ENCODE measurements around the gene TREML2. TPM values are rescaled to one million over a fixed set of nuclear protein-coding genes. Genes with fewer than 3 reads are reported as not detected.

The TREML2 gene
- total RNA-seq, 1 donor from 2014 or later = not detected

GRCh38 chr6:41201764-41202173, 820 bp upstream of the TREML2 start:
- H3K27ac Mint-ChIP-seq = no peak overlapping the region

DNA sequence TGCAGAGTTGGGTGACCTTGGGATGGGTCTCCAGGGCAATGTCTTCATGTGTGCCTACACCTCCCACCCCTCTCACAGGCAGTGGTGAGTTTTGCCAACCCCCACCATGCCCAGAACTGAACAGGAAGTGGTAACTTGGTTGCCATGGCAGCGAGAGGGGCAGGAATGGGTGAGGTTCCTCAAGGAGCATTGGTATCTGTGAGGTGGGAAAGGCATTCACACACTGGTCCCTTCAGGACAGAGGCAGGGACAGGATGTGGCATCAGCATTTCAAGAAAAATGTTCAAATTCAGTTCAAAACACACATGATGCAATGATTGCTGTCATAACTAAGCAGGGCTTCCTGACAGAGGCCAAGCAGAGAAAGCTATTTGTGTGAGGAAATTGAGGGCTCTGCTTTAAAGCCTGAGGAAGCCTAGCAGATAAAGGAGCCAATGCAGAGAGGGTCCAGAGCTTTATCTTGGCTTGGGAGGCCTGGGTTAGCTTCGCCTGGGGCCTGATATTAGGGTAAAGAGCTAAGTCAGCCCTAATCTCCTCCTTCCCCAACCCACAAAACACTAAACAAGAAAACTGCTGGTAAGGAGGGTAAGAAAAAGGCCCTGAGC, 551 bp downstream of the TREML2 start:
- peak overlapping the region; percentile 17 for H3K27ac Mint-ChIP-seq
- no peak for DNase-seq (ENCODE audit: low spot score in 2 of 2, unreplicated experiment in 2 of 2)
- TF ChIP-seq CTCF (IDR thresholded peaks at IDR 0.05; ENCODE audit: unreplicated experiment) = no peak
- H3K4me3 Mint-ChIP-seq = no peak overlapping the region
- H3K36me3 Mint-ChIP-seq = no peaks in the 10 kb centered on the region
- H3K27me3 Mint-ChIP-seq (ENCODE audit: low read depth) = peaks cover 42% of the 10 kb centered on the region
- H3K4me1 Mint-ChIP-seq = peaks cover 13% of the 10 kb centered on the region
- no peaks in the 10 kb centered on the region for H3K9me3 Mint-ChIP-seq

More at GRCh38 chr6:41201764-41202173, 820 bp upstream of the TREML2 start:
- Mint-ChIP-seq H3K36me3 (no peaks in the 10 kb centered on the region), H3K9me3 (no peaks in the 10 kb centered on the region), H3K27me3 (ENCODE audit: low read depth) (peaks cover 33% of the 10 kb centered on the region), H3K4me1 (peaks cover 13% of the 10 kb centered on the region), H3K4me3 (no peak overlapping the region)
- TF ChIP-seq CTCF (IDR thresholded peaks at IDR 0.05; ENCODE audit: unreplicated experiment) = no peak
- no peak for DNase-seq (ENCODE audit: low spot score in 2 of 2, unreplicated experiment in 2 of 2)

DNA sequence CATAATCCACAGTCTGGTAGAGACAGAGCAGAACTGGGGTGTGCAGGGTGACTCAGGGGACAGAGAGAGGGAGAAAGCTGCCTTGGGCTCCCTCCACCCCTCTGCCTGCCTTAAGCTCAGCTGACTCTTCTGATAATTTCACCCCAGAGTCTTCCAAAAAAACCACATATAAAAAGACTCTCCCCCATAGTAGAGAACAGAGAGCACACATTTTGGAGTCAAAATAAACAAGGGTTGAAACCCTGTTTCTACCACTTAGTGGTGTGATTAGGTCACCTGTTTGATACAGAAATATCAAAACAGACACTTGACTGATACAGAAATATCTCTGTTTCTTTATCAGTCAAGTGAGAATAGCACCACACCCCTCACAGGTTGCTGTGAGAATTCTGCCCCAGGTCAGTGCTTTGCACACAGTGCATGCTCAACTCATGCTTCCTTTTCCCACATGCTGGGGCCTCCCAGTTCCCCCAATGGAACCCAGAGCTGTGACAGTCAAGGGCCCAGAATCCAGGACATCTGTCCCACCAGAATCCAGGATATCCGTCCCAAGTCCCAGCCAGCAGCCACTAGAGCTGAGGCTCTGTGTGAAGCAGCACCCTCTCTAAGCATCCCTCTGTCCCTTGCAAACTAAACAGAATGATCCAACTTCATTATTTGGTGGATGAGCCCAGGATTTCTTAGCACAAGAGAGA, 1.2 kb downstream of the TREML2 start:
- no peaks in the 10 kb centered on the region for H3K36me3 Mint-ChIP-seq
- peaks cover 13% of the 10 kb centered on the region for H3K4me1 Mint-ChIP-seq
- no peaks in the 10 kb centered on the region for H3K9me3 Mint-ChIP-seq
- peaks cover 46% of the 10 kb centered on the region for H3K27me3 Mint-ChIP-seq (ENCODE audit: low read depth)
- no peak overlapping the region for H3K4me3 Mint-ChIP-seq
- DNase-seq (ENCODE audit: low spot score in 2 of 2, unreplicated experiment in 2 of 2) = no peak
- TF ChIP-seq CTCF (IDR thresholded peaks at IDR 0.05; ENCODE audit: unreplicated experiment) = no peak
- H3K27ac Mint-ChIP-seq = peak overlapping the region; percentile 17

DNA sequence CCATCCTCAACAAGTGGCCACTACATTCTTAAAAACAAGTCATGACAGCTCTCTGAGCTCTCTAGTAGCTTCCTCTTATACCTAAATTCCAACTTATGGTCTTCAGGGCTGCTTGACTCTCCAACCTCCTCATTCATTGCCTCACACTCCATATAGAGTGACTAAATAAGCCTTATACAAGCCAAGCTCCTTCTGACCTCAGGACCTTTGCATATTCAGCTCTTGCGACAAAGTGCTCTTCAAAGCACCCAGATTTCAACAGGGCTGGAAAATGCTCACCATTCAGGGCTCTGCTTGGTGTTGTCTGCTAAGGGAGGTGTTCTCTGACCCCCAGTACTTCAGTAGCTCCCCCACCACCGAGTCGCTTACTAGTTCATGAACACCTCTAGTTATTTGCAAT, 3.7 kb downstream of the TREML2 start:
- TF ChIP-seq CTCF (IDR thresholded peaks at IDR 0.05; ENCODE audit: unreplicated experiment) = no peak
- peaks cover 63% of the 10 kb centered on the region for H3K27me3 Mint-ChIP-seq (ENCODE audit: low read depth)
- no peak overlapping the region for H3K27ac Mint-ChIP-seq
- DNase-seq (ENCODE audit: low spot score in 2 of 2, unreplicated experiment in 2 of 2) = no peak
- H3K9me3 Mint-ChIP-seq = no peaks in the 10 kb centered on the region
- peaks cover 13% of the 10 kb centered on the region for H3K4me1 Mint-ChIP-seq
- no peaks in the 10 kb centered on the region for H3K36me3 Mint-ChIP-seq
- H3K4me3 Mint-ChIP-seq = no peak overlapping the region

- Mint-ChIP-seq H3K36me3 (no peaks in the 10 kb centered on the region), H3K27me3 (ENCODE audit: low read depth) (peaks cover 60% of the 10 kb centered on the region), H3K9me3 (peaks cover 6% of the 10 kb centered on the region), H3K4me1 (peaks cover 2% of the 10 kb centered on the region), H3K4me3 (no peak overlapping the region), H3K27ac (no peak overlapping the region)
- no peak for DNase-seq (ENCODE audit: low spot score in 2 of 2, unreplicated experiment in 2 of 2)
- no peak for TF ChIP-seq CTCF (IDR thresholded peaks at IDR 0.05; ENCODE audit: unreplicated experiment)
These were observed 6.6 kb downstream of the TREML2 start for GRCh38 chr6:41194386-41194785.

Data from mesothelial cell of epicardium (in vitro differentiated cells).